Omental fat pad (tissue), 4 donors: ENCODE results near the gene SLC27A5. TPM values are rescaled to one million over a fixed set of nuclear protein-coding genes. Genes with fewer than 3 reads are reported as not detected.

ENCODE experiments used
- ATAC-seq: fragments of 150-250 bp; one replicate; pipeline ENCODE4 v1.9.1; 2016; ENCODE audit warnings: mild to moderate bottlenecking, moderate library complexity; ENCODE audit not compliant: low FRiP score
- DNase-seq: peaks from one replicate; pipeline ENCODE4 v3.0.0-alpha.2; 2019; ENCODE audit warnings: low spot score
- total RNA-seq, 4 donors: library from RNA; depleted of rRNA; stranded (reverse); fragments of >200 nt; gene quantifications; one replicate each; pipeline ENCODE4 v1.1.0, GENCODE V29; 2016
- TF ChIP-seq, protein P1 (sequence below), 3 donors: fragments of 450-650 bp; IDR thresholded peaks; one replicate each; pipeline ENCODE4 v1.5.1; 2016 to 2017; ENCODE audit warnings: antibody characterized with exemption in 3 of 3, mild to moderate bottlenecking in 3 of 3, moderate library complexity in 2 of 3

Gene SLC27A5
- total RNA-seq, 4 donors from 2014 or later = 4.5 to 8.5 (median 5.6) TPM

DNA sequence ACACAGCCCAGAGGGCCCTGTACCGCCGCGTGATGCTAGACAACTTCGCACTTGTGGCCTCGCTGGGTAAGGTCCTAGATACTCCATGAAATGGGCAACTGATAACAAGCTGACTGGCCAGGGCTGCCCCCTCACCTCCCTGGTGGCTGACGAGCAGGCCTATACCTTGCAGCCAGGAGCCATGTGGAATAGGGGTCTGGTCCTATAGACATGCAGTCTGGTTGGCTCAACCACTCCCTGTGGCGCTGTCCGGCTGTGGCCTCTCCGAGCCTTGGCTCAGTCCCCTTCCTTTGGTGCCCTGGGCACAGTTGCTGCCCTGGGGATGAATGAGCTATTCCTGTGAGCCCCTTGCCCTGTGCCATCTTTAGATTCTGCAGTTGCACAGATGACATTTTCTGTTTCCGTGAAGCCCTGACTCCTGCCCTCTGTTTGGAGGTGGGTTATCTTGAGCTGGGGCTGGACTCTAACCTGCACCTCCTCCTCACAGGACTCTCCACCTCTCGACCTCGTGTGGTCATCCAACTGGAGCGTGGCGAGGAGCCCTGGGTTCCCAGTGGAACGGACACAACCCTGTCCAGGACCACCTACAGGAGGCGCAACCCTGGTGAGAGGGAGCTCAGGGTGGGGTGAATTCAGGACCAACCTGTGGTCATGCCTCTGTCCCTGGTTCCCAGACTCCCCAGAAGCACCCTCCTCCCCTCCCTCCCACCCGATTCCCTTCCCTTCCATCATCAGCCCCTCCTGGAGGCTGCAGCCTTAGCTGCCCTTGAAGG lies 42.4 kb downstream of the SLC27A5 start:
- TF ChIP-seq, protein P1, sequence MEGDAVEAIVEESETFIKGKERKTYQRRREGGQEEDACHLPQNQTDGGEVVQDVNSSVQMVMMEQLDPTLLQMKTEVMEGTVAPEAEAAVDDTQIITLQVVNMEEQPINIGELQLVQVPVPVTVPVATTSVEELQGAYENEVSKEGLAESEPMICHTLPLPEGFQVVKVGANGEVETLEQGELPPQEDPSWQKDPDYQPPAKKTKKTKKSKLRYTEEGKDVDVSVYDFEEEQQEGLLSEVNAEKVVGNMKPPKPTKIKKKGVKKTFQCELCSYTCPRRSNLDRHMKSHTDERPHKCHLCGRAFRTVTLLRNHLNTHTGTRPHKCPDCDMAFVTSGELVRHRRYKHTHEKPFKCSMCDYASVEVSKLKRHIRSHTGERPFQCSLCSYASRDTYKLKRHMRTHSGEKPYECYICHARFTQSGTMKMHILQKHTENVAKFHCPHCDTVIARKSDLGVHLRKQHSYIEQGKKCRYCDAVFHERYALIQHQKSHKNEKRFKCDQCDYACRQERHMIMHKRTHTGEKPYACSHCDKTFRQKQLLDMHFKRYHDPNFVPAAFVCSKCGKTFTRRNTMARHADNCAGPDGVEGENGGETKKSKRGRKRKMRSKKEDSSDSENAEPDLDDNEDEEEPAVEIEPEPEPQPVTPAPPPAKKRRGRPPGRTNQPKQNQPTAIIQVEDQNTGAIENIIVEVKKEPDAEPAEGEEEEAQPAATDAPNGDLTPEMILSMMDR (IDR thresholded peaks at IDR 0.05) = no peak
- DNase-seq (no peak), ATAC-seq (no peak)

DNA sequence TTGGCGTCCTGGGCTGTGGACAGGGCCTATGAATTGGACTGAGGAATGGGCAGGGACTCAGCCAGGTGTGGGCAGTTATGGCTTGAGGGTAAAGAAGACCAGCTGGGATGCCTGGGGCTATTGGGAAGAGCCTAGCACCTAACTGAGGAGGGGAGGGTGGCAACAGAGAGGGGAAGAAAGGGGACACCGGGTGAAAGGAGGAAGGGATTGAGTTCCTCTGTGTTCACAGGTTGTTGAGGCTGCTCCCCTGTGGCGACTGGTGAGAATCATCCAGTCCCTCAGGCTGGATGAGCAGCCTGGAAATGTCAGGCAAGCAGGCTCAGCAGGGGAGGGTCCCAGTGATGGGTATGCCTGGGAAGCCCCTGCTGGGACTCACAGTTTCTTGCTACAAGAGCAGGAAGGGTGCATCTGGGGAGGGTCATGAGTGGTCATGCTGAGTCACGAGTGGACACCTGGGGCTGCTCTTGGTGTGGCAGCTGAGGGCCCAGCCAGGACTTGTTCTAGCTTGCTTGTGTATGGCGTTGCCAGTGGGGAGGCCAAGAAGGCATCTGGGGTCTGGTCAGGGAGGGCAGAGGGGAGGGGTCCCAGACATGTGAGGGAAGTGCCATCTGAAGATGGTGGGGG lies 43.5 kb downstream of the SLC27A5 start:
- TF ChIP-seq, protein P1 (IDR thresholded peaks at IDR 0.05) = no peak
- ATAC-seq (no peak), DNase-seq (no peak)

DNA sequence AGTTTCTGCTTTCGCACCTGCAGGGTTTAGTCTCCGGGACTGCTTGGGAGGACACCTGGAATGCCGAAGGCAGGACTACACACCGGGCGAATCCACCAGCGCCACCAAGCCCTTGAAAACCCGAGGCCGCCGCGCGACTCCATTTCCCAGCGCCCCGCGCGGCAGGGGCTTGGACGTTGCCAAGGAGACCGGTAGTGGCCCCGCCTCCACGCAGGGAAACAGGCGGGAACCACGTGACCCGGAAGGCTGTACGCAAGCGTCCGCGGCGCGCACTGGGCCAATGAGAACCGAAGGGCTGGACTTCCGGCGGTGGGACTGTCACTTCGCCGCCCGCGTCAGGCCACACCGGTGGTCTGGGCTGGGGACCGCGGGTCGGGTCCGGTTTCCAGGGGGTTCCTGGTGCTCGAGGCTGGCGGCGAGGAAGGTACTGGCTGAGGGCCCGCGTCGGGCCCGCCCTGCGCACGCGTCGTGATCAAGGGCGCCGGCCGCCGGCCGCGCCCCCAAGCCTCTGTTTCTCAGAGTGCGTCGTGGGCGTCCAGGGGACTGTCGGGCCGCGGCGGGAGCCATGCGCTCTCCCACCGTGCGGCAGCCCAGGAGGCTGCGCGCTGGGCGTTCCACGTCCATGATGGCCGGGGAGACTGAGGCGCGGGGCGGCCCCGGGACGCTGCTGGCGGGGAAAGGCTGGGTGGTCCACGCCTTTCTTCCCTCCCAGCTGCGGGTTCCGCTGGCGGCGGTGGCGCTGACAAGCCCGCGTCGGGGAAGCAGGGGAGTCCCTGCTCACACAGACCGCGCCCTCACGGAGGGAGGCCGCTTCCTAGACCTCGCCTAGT lies 44.8 kb downstream of the SLC27A5 start, which contains the start of gene ZNF324:
Gene ZNF324 (plus strand): TSS at position 321 of the 830 bp plus-strand sequence. CDS start 2,106 bp downstream, outside the sequence.
- ATAC-seq = peak; percentile 95
- peak; percentile 97 for DNase-seq
- TF ChIP-seq, protein P1 (IDR thresholded peaks at IDR 0.05) = no peak

- ATAC-seq (no peak), DNase-seq (no peak)
- TF ChIP-seq, protein P1 (IDR thresholded peaks at IDR 0.05) = no peak
Measured at GRCh38 chr19:58466089-58466759, 45.6 kb downstream of the SLC27A5 start.

- TF ChIP-seq, protein P1 (IDR thresholded peaks at IDR 0.05) = no peak
- no peak for ATAC-seq
- no peak for DNase-seq
Measured at GRCh38 chr19:58460039-58460438, 51.8 kb downstream of the SLC27A5 start.

- ATAC-seq = no peak
- no peak for DNase-seq
- TF ChIP-seq, protein P1 (IDR thresholded peaks at IDR 0.05) = no peak
Measured at GRCh38 chr19:58456111-58456510, 55.7 kb downstream of the SLC27A5 start.
